Suprapubic skin (tissue), 4 donors: ENCODE measurements around the gene GSTO1. TPM values are rescaled to one million over a fixed set of nuclear protein-coding genes. Genes with fewer than 3 reads are reported as not detected.
A peak's percentile ranks its signal among the peaks of the same experiment; 100 is the strongest.

Experiments used
- DNase-seq, 2 donors: peaks; one replicate each; pipeline ENCODE4 v3.0.0-alpha.2; 2019; ENCODE audit warnings: low spot score in 2 of 2
- H3K27ac ChIP-seq: fragments of 200-600 bp; sonication (generic); one replicate; pipeline ENCODE4 v1.5.1; 2019
- H3K27me3 ChIP-seq: fragments of 200-600 bp; sonication (generic); one replicate; pipeline ENCODE4 v1.5.1; 2019
- H3K36me3 ChIP-seq: fragments of 200-600 bp; sonication (generic); one replicate; pipeline ENCODE4 v1.5.1; 2019
- H3K4me1 ChIP-seq: fragments of 200-600 bp; sonication (generic); one replicate; pipeline ENCODE4 v1.5.1; 2019
- H3K4me3 ChIP-seq: fragments of 200-600 bp; sonication (generic); one replicate; pipeline ENCODE4 v1.5.1; 2019; ENCODE audit warnings: mild to moderate bottlenecking
- H3K9me3 ChIP-seq: fragments of 200-600 bp; sonication (generic); one replicate; pipeline ENCODE4 v1.5.1; 2019
- EP300 ChIP-seq: sonication (generic); formaldehyde crosslinking; IDR thresholded peaks from one replicate; pipeline ENCODE4 v1.6.1; 2017; ENCODE audit warnings: antibody characterized with exemption
- POLR2A ChIP-seq, 2 donors: fragments of 450-650 bp; IDR thresholded peaks; one replicate each; pipeline ENCODE4 v1.6.1; 2017; ENCODE audit warnings: antibody characterized with exemption in 2 of 2, mild to moderate bottlenecking in 2 of 2, moderate library complexity in 2 of 2
- POLR2AphosphoS5 ChIP-seq, 3 donors: sonication (generic); formaldehyde crosslinking; IDR thresholded peaks; one replicate each; pipeline ENCODE4 v1.6.1; 2017; ENCODE audit warnings: antibody characterized with exemption in 3 of 3
- WGBS: methylation state at CpG from one replicate; pipeline ENCODE4 v1.1.5; 2018; 5-methylcytosine and 5-hydroxymethylcytosine counted together
- total RNA-seq, 4 donors: library from RNA; depleted of rRNA; stranded (reverse); fragments of >200 nt; gene quantifications; one replicate each; pipeline ENCODE4 v1.1.0, GENCODE V29; 2016
- TF ChIP-seq, protein P1 (sequence below), 2 donors: fragments of 200-600 bp in 1 of 2; fragments of 450-650 bp in 1 of 2; sonication (generic) in 1 of 2; IDR thresholded peaks; one replicate each; pipeline ENCODE4 v1.5.1; 2016 to 2019; ENCODE audit warnings: antibody characterized with exemption in 2 of 2, mild to moderate bottlenecking in 1 of 2, moderate library complexity in 1 of 2

Gene GSTO1
- total RNA-seq, 4 donors from 2014 or later: 38.2 to 61.4 (median 56.7) TPM

- no peaks in the 10 kb centered on the region for H3K36me3 ChIP-seq
- H3K27ac ChIP-seq: no peak overlapping the region
- WGBS: 49% methylated on average over 2 of the region's 2 CpGs
- H3K4me1 ChIP-seq: no peaks in the 10 kb centered on the region
- no peak for TF ChIP-seq EP300
- no peak for TF ChIP-seq POLR2AphosphoS5 (IDR thresholded peaks at IDR 0.05)
- no peak for TF ChIP-seq POLR2A (IDR thresholded peaks at IDR 0.05)
- TF ChIP-seq, protein P1, sequence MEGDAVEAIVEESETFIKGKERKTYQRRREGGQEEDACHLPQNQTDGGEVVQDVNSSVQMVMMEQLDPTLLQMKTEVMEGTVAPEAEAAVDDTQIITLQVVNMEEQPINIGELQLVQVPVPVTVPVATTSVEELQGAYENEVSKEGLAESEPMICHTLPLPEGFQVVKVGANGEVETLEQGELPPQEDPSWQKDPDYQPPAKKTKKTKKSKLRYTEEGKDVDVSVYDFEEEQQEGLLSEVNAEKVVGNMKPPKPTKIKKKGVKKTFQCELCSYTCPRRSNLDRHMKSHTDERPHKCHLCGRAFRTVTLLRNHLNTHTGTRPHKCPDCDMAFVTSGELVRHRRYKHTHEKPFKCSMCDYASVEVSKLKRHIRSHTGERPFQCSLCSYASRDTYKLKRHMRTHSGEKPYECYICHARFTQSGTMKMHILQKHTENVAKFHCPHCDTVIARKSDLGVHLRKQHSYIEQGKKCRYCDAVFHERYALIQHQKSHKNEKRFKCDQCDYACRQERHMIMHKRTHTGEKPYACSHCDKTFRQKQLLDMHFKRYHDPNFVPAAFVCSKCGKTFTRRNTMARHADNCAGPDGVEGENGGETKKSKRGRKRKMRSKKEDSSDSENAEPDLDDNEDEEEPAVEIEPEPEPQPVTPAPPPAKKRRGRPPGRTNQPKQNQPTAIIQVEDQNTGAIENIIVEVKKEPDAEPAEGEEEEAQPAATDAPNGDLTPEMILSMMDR (IDR thresholded peaks at IDR 0.05): no peak
- no peaks in the 10 kb centered on the region for H3K27me3 ChIP-seq
- no peak overlapping the region for H3K4me3 ChIP-seq
- H3K9me3 ChIP-seq: no peaks in the 10 kb centered on the region
- no peak for DNase-seq
These were observed 34.2 kb upstream of the GSTO1 start for GRCh38 chr10:104220522-104220921.

- H3K27ac ChIP-seq: no peak overlapping the region
These were observed 31.4 kb upstream of the GSTO1 start for GRCh38 chr10:104223304-104223703.

DNA sequence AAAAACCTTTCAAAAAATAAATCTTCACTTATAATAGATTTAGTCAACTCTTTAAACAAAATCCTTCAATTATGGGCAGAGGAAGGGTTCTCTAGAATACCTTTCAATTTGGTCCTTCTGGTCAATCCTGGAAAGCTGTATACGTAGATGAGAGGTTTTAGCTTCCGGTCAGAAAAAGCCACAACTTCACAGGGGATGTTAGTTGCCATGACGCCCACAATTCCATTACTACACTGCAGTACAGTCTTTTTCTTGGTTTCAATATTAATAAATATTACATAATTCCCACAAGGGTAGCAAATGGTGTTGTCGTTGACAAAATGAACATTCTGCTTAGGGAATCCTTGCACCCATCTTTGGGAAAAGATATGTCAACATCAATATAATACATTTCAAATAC, 24.2 kb upstream of the GSTO1 start:
- Histone ChIP-seq H3K36me3 (no peaks in the 10 kb centered on the region), H3K4me1 (peaks cover 11% of the 10 kb centered on the region), H3K27me3 (no peaks in the 10 kb centered on the region), H3K9me3 (no peaks in the 10 kb centered on the region), H3K4me3 (no peak overlapping the region), H3K27ac (no peak overlapping the region)
- TF ChIP-seq POLR2AphosphoS5 (IDR thresholded peaks at IDR 0.05) (no peak), POLR2A (IDR thresholded peaks at IDR 0.05) (no peak), EP300 (no peak)
- TF ChIP-seq, protein P1 (IDR thresholded peaks at IDR 0.05): no peak
- DNase-seq: no peak
- 80% methylated on average over 4 of the region's 4 CpGs for WGBS

More at GRCh38 chr10:104223304-104223703, 31.4 kb upstream of the GSTO1 start:
- Histone ChIP-seq H3K27me3 (no peaks in the 10 kb centered on the region), H3K4me1 (no peaks in the 10 kb centered on the region), H3K36me3 (no peaks in the 10 kb centered on the region), H3K4me3 (no peak overlapping the region), H3K9me3 (no peaks in the 10 kb centered on the region)
- DNase-seq: no peak
- TF ChIP-seq POLR2AphosphoS5 (IDR thresholded peaks at IDR 0.05) (no peak), POLR2A (IDR thresholded peaks at IDR 0.05) (no peak), EP300 (no peak)
- TF ChIP-seq, protein P1 (IDR thresholded peaks at IDR 0.05): no peak

DNA sequence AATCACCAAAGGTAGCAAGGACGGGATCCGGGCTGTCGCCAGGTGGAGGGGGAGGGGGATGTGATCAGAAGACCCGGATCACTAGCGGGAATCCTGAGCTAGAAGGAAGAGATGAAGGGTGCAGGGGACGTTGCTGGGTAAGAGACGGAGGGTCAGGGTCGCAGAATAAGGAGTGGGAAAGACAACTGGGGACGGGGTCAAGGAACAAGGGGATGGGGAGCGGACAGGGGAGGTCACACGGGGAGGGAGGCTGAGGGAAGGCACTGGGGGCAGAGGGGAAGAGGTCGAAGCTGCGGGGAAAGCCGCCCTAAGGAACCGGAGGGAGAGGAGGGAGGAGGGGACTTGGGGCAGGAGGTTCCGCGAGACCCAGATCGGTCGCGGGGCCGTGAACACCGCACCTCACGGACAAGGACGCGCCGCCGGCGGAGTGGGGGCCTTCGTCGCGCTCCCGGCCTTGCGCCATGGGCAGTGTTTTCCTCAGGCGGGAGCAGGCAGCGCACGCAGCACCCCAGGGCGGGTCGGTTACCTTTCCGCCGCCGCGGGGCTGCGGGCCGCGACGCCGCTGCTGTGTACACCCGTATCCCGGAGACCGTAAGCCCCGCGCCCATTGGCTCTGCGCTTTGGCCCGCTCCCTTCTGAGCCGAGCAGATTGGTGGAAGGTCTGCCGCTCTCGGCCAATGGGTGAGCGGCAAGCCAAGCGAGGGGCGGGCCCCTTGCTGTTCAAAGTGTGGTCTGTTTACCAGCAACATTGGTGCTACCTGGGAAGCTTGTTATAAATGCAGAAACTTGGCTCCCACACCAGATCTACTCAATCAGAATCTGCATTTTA, 22.7 kb upstream of the GSTO1 start, which contains the start of gene CFAP43:
TSS of gene CFAP43 (minus strand) at position 581 of the 829 bp plus-strand sequence. CDS start at position 463, 118 bp downstream.
- H3K27ac ChIP-seq: peak within 1 kb of the TSS; percentile 31
- H3K9me3 ChIP-seq: no peaks in the 10 kb centered on the region
- H3K4me1 ChIP-seq: peaks cover 11% of the 10 kb centered on the region
- H3K27me3 ChIP-seq: no peaks in the 10 kb centered on the region
- no peak for TF ChIP-seq EP300
- TF ChIP-seq, protein P1 (IDR thresholded peaks at IDR 0.05): no peak
- peak in 2 of 3 donors; percentile 12 to 82 for TF ChIP-seq POLR2AphosphoS5 (IDR thresholded peaks at IDR 0.05)
- peak; percentile 99 to 100 for DNase-seq
- H3K36me3 ChIP-seq: no peaks in the 10 kb centered on the region
- WGBS: 1% methylated on average over 47 of the region's 60 CpGs
- H3K4me3 ChIP-seq: peak within 1 kb of the TSS; percentile 81

GRCh38 chr10:104232613-104233102, 22.0 kb upstream of the GSTO1 start:
- H3K9me3 ChIP-seq: no peaks in the 10 kb centered on the region
- peaks cover 11% of the 10 kb centered on the region for H3K4me1 ChIP-seq
- 15% methylated on average over 20 of the region's 20 CpGs for WGBS
- no peak overlapping the region for H3K27ac ChIP-seq
- TF ChIP-seq POLR2A (IDR thresholded peaks at IDR 0.05): no peak
- TF ChIP-seq, protein P1 (IDR thresholded peaks at IDR 0.05): no peak
- no peak for TF ChIP-seq POLR2AphosphoS5 (IDR thresholded peaks at IDR 0.05)
- TF ChIP-seq EP300: no peak
- no peaks in the 10 kb centered on the region for H3K36me3 ChIP-seq
- peak in 1 of 2 donors; percentile 69 for DNase-seq
- no peaks in the 10 kb centered on the region for H3K27me3 ChIP-seq
- H3K4me3 ChIP-seq: peak overlapping the region; percentile 81
